ENCODE measurements around the gene CXorf38. TPM values are rescaled to one million over a fixed set of nuclear protein-coding genes. Genes with fewer than 3 reads are reported as not detected.

The CXorf38 gene
- polyA plus RNA-seq, 1 donor (not counting 4 experiments of a cell fraction or from before 2014, with no cell fraction given) = 10.6 TPM

DNA sequence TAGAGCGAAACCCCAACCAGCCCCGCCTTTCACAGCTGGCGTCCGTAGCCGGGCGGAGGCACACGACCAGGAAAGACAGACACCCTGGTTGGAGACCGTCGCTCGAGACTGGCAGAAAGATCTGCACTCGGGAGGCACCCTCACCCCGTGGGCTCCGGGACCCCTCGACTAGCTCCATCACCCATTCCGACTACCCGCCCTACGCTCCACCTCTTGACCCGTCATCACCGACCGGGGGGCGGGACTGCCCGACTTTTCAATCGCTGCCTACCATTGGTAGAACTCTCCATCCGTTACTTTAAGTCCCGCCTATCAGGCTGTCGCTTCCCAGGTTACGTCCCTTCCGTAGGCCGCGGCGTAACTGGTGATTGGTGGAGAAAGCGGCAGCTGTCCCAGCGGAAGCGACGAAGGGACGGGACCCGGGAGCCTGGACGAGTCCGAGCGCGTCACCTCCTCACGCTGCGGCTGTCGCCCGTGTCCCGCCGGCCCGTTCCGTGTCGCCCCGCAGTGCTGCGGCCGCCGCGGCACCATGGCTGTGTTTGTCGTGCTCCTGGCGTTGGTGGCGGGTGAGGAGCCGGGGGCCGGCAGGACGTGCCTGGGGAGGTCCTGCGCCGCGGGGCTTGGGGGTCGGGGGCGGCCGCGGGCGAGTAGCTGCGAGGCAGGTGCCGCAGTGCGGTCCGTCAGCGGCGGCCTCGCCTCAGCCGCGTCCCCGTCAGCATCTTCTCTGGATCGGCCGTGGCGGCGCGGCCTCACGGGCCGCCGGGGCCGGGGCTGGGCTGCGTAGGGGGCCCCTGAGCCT lies 66.6 kb downstream of the CXorf38 start, which contains the start of gene ATP6AP2:
TSS of gene ATP6AP2 (plus strand) at position 434 of the 799 bp plus-strand sequence. CDS start at position 530, 96 bp downstream.
- H3K79me2 ChIP-seq (ENCODE audit: control insufficient read depth, insufficient read depth, low read length) = peaks cover 31% of the 10 kb centered on the region
- H3K4me2 ChIP-seq (ENCODE audit: control insufficient read depth, extremely low read depth, insufficient read depth, low read depth, low read length) = peak within 1 kb of the TSS; percentile 71
- peaks cover 3% of the 10 kb centered on the region for H4K20me1 ChIP-seq (ENCODE audit: control insufficient read depth, extremely low read depth, insufficient read depth, low read length)
- peak within 1 kb of the TSS; percentile 94 for H2AFZ ChIP-seq (ENCODE audit: control insufficient read depth, low read length)
- peak; percentile 72 for DNase-seq (ENCODE audit: low read depth, low spot score)
- dilution Hi-C loops (cut with MboI; ENCODE audit: extremely low pct_ligation_motif_present, low sequenced_read_pairs) = no loop called here
- no peaks in the 10 kb centered on the region for H3K9me3 ChIP-seq (ENCODE audit: control insufficient read depth, low read depth, low read length)
- H3K27me3 ChIP-seq (ENCODE audit: control insufficient read depth, extremely low read depth, insufficient read depth, low read length) = no peaks in the 10 kb centered on the region
- H3K27ac ChIP-seq (ENCODE audit: control insufficient read depth, insufficient read depth, low read length) = peak within 1 kb of the TSS; percentile 61
- no peak for FAIRE-seq
- TF ChIP-seq, protein P1, sequence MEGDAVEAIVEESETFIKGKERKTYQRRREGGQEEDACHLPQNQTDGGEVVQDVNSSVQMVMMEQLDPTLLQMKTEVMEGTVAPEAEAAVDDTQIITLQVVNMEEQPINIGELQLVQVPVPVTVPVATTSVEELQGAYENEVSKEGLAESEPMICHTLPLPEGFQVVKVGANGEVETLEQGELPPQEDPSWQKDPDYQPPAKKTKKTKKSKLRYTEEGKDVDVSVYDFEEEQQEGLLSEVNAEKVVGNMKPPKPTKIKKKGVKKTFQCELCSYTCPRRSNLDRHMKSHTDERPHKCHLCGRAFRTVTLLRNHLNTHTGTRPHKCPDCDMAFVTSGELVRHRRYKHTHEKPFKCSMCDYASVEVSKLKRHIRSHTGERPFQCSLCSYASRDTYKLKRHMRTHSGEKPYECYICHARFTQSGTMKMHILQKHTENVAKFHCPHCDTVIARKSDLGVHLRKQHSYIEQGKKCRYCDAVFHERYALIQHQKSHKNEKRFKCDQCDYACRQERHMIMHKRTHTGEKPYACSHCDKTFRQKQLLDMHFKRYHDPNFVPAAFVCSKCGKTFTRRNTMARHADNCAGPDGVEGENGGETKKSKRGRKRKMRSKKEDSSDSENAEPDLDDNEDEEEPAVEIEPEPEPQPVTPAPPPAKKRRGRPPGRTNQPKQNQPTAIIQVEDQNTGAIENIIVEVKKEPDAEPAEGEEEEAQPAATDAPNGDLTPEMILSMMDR (optimal IDR thresholded peaks at IDR 0.05 in 1 of 3, IDR thresholded peaks at IDR 0.05 in 1 of 3, conservative IDR thresholded peaks at IDR 0.05 in 1 of 3; ENCODE audit: extremely low read depth in 1 of 3, insufficient read depth in 2 of 3, low read length in 3 of 3) = no peak
- TF ChIP-seq EZH2 (IDR thresholded peaks at IDR 0.05; ENCODE audit: low read length) = no peak
- peaks cover 5% of the 10 kb centered on the region for H3K4me1 ChIP-seq (ENCODE audit: control insufficient read depth, extremely low read depth, insufficient read depth, low read length)
- H3K9me1 ChIP-seq (ENCODE audit: control insufficient read depth, extremely low read depth, insufficient read depth, low read length) = no peaks in the 10 kb centered on the region
- peak within 1 kb of the TSS; percentile 59 to 74 (median 67) for H3K4me3 ChIP-seq (ENCODE audit: control insufficient read depth in 2 of 3, extremely low read depth in 1 of 3, insufficient read depth in 2 of 3, low read depth in 1 of 3, low read length in 3 of 3)
- peak within 1 kb of the TSS; percentile 76 for H3K9ac ChIP-seq (ENCODE audit: control insufficient read depth, extremely low read depth, insufficient read depth, low read length)
- no peaks in the 10 kb centered on the region for H3K36me3 ChIP-seq (ENCODE audit: control insufficient read depth in 2 of 2, extremely low read depth in 1 of 2, insufficient read depth in 2 of 2, low read length in 2 of 2)

DNA sequence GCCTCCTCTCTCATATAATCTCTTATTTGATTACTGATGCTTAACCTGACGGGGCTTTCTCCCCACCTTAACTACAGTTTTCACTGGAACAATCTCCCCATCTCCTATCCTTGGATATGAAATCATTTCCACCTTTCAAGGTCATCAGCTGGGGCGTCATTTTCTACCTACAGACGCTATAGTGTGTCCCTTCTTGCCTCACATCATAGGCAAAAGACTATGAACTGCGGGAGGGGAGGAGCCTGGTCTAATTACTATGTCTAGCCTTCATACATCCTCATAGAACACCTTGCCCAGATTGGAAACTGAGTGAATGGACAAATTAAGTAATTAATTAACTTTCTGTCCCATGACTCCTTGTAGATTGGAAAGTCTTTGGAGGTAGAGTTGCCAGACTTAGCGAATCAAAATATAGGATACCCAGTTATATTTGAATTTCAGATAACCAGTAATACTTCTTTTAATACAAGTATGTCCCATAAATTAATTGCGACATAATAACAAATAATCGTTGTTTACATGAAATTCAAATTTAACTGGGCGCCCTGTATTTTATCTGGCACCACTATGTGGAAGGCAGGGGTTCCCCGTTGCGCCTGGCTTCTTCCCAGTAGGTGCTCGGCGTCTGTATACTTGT lies 67.3 kb downstream of the CXorf38 start:
- H3K4me1 ChIP-seq (ENCODE audit: control insufficient read depth, extremely low read depth, insufficient read depth, low read length) = peaks cover 5% of the 10 kb centered on the region
- H3K36me3 ChIP-seq (ENCODE audit: control insufficient read depth in 2 of 2, extremely low read depth in 1 of 2, insufficient read depth in 2 of 2, low read length in 2 of 2) = no peaks in the 10 kb centered on the region
- H3K9ac ChIP-seq (ENCODE audit: control insufficient read depth, extremely low read depth, insufficient read depth, low read length) = peak overlapping the region; percentile 76
- H3K9me1 ChIP-seq (ENCODE audit: control insufficient read depth, extremely low read depth, insufficient read depth, low read length) = no peaks in the 10 kb centered on the region
- peak overlapping the region; percentile 71 for H3K4me2 ChIP-seq (ENCODE audit: control insufficient read depth, extremely low read depth, insufficient read depth, low read depth, low read length)
- peak overlapping the region; percentile 61 for H3K27ac ChIP-seq (ENCODE audit: control insufficient read depth, insufficient read depth, low read length)
- FAIRE-seq = no peak
- no peaks in the 10 kb centered on the region for H4K20me1 ChIP-seq (ENCODE audit: control insufficient read depth, extremely low read depth, insufficient read depth, low read length)
- H2AFZ ChIP-seq (ENCODE audit: control insufficient read depth, low read length) = peak overlapping the region; percentile 94
- no peaks in the 10 kb centered on the region for H3K27me3 ChIP-seq (ENCODE audit: control insufficient read depth, extremely low read depth, insufficient read depth, low read length)
- no peaks in the 10 kb centered on the region for H3K9me3 ChIP-seq (ENCODE audit: control insufficient read depth, low read depth, low read length)
- peak overlapping the region; percentile 59 to 74 (median 67) for H3K4me3 ChIP-seq (ENCODE audit: control insufficient read depth in 2 of 3, extremely low read depth in 1 of 3, insufficient read depth in 2 of 3, low read depth in 1 of 3, low read length in 3 of 3)
- DNase-seq (ENCODE audit: low read depth, low spot score) = no peak
- peaks cover 25% of the 10 kb centered on the region for H3K79me2 ChIP-seq (ENCODE audit: control insufficient read depth, insufficient read depth, low read length)
- no peak for TF ChIP-seq EZH2 (IDR thresholded peaks at IDR 0.05; ENCODE audit: low read length)
- TF ChIP-seq, protein P1 (optimal IDR thresholded peaks at IDR 0.05 in 1 of 3, IDR thresholded peaks at IDR 0.05 in 1 of 3, conservative IDR thresholded peaks at IDR 0.05 in 1 of 3; ENCODE audit: extremely low read depth in 1 of 3, insufficient read depth in 2 of 3, low read length in 3 of 3) = no peak
- dilution Hi-C loops (cut with MboI; ENCODE audit: extremely low pct_ligation_motif_present, low sequenced_read_pairs) = no loop called here
